Measurements from ENCODE around the gene CCNB3. TPM values are rescaled to one million over a fixed set of nuclear protein-coding genes. Genes with fewer than 3 reads are reported as not detected.

Gene CCNB3
- under 0.01 and 0.15 TPM in 2 replicates for total RNA-seq

GRCh38 chrX:50204364-50204899, at the start of gene CCNB3:
TSS of gene CCNB3 (plus strand) at chrX:50204765. CDS start at chrX:50285164, 80,399 bp downstream.

GRCh38 chrX:50200907-50201306, 3.7 kb upstream of the CCNB3 start, which contains the start of gene AKAP4:
TSS of gene AKAP4 (minus strand) at chrX:50201007. CDS start at chrX:50200889, 118 bp downstream.

Other genes starting within 250 kb of the CCNB3 start
- not detected in 2 replicates for gene AKAP4, start 3.8 kb upstream of the CCNB3 start, total RNA-seq